Left colon (tissue), 2 donors: ENCODE data around the gene JAZF1. TPM values are rescaled to one million over a fixed set of nuclear protein-coding genes. Genes with fewer than 3 reads are reported as not detected.

Source experiments
- ATAC-seq: fragments of 200-7000 bp; cut with Tn5 transposase; one replicate; pipeline ENCODE4 v1.9.1; 2020; ENCODE audit warnings: mild to moderate bottlenecking, moderate library complexity
- DNase-seq, 2 donors: peaks; one replicate each; pipeline ENCODE4 v3.0.0-alpha.2; 2020
- intact Hi-C, 2 donors: fragments of 100-400 bp; cut with DNase I in 1 of 2; cut with micrococcal nuclease in 1 of 2; formaldehyde crosslinking; loops; one replicate each; pipeline versions ENCODE4 v1.11.2 to v1.14.0; 2022; cut with DNase I, micrococcal nuclease
- total RNA-seq, 2 donors: library from RNA; stranded (reverse); fragmentation: NEBNext Ultra II Directional; extraction: Animal tissue kit (Norgen Biotek cat#: 25700); gene quantifications; one replicate each; pipeline ENCODE4 v1.2.1, GENCODE V29; 2021
- donor health status: DM: no; HTN: no; CAD: no.
- donor health status: DM: yes; HTN: yes; CAD: no.

JAZF1 gene
- total RNA-seq, 2 donors from 2014 or later = 2.8 to 8.3 TPM

- ATAC-seq (no peak), DNase-seq (no peak)
- intact Hi-C loops = no loop called here
These were observed 9.9 kb downstream of the JAZF1 start for GRCh38 chr7:28170701-28171100.

GRCh38 chr7:28169230-28169629 is 11.4 kb downstream of the JAZF1 start:
- intact Hi-C loops = no loop called here
- DNase-seq (no peak), ATAC-seq (no peak)

GRCh38 chr7:28168393-28169158 is 12.0 kb downstream of the JAZF1 start:
- no peak for ATAC-seq

GRCh38 chr7:28166982-28167715 is 13.4 kb downstream of the JAZF1 start:
- intact Hi-C loops = no loop called here
- DNase-seq (no peak), ATAC-seq (no peak)

More at GRCh38 chr7:28168393-28169158, 12.0 kb downstream of the JAZF1 start:
- intact Hi-C loops = no loop called here
- DNase-seq = peak in 1 of 2 donors; percentile 10

GRCh38 chr7:28165961-28166955 is 14.3 kb downstream of the JAZF1 start:
- no peak for DNase-seq

GRCh38 chr7:28165261-28165660 is 15.3 kb downstream of the JAZF1 start:
- intact Hi-C loops = no loop called here
- ATAC-seq (no peak), DNase-seq (no peak)

More at GRCh38 chr7:28165961-28166955, 14.3 kb downstream of the JAZF1 start:
- ATAC-seq = no peak
- intact Hi-C loops = no loop called here

GRCh38 chr7:28163949-28164348 is 16.6 kb downstream of the JAZF1 start:
- DNase-seq = no peak
- no peak for ATAC-seq
- intact Hi-C loops = no loop called here

- intact Hi-C loops = no loop called here
- no peak for ATAC-seq
- DNase-seq = no peak
These were observed 19.3 kb downstream of the JAZF1 start for GRCh38 chr7:28161331-28161730.

- intact Hi-C loops = no loop called here
- ATAC-seq = no peak
- no peak for DNase-seq
These were observed 20.0 kb downstream of the JAZF1 start for GRCh38 chr7:28160551-28160991.

GRCh38 chr7:28157831-28158416 is 22.7 kb downstream of the JAZF1 start:
- DNase-seq = no peak
- ATAC-seq = no peak
- intact Hi-C loops = no loop called here

- ATAC-seq (no peak), DNase-seq (no peak)
- intact Hi-C loops = no loop called here
These were observed 23.4 kb downstream of the JAZF1 start for GRCh38 chr7:28157076-28157745.

- ATAC-seq (no peak), DNase-seq (no peak)
- intact Hi-C loops = no loop called here
These were observed 24.2 kb downstream of the JAZF1 start for GRCh38 chr7:28156401-28156800.

GRCh38 chr7:28155964-28156363 is 24.6 kb downstream of the JAZF1 start:
- ATAC-seq (no peak), DNase-seq (no peak)
- intact Hi-C loops = no loop called here

- intact Hi-C loops = no loop called here
- no peak for ATAC-seq
- DNase-seq = no peak
These were observed 25.5 kb downstream of the JAZF1 start for GRCh38 chr7:28155019-28155660.

- intact Hi-C loops = no loop called here
These were observed 28.0 kb downstream of the JAZF1 start for GRCh38 chr7:28152594-28152993.

GRCh38 chr7:28151965-28152364 is 28.6 kb downstream of the JAZF1 start:
- ATAC-seq (no peak), DNase-seq (no peak)
- intact Hi-C loops = no loop called here

More at GRCh38 chr7:28152594-28152993, 28.0 kb downstream of the JAZF1 start:
- ATAC-seq (no peak), DNase-seq (no peak)

- intact Hi-C loops = no loop called here
- DNase-seq (no peak), ATAC-seq (no peak)
These were observed 31.1 kb downstream of the JAZF1 start for GRCh38 chr7:28149291-28150101.
